Measurements from ENCODE around the gene NAALADL2.
A peak's percentile ranks its signal among the peaks of the same experiment; 100 is the strongest.
"Not testable (repeated sequence)": the region's sequence is repeated elsewhere in the genome, so short reads cannot be mapped to it uniquely, and the experiment has no call there.

The NAALADL2 gene

GRCh38 chr3:175077216-175077615, 218.1 kb downstream of the NAALADL2 start:
- DNase-seq: no peak

- no peak for DNase-seq
Observed at GRCh38 chr3:175082631-175083030, 223.5 kb downstream of the NAALADL2 start.

- not testable (repeated sequence) for DNase-seq
Observed at GRCh38 chr3:175087128-175087527, 228.0 kb downstream of the NAALADL2 start.

GRCh38 chr3:175088766-175089380, 229.7 kb downstream of the NAALADL2 start:
- DNase-seq: no peak

- no peak for DNase-seq
Observed at GRCh38 chr3:175091426-175092114, 232.4 kb downstream of the NAALADL2 start.

GRCh38 chr3:175093748-175094147, 234.6 kb downstream of the NAALADL2 start:
- DNase-seq: no peak

- DNase-seq: no peak
Observed at GRCh38 chr3:175094344-175094743, 235.2 kb downstream of the NAALADL2 start.

GRCh38 chr3:175098644-175099043, 239.5 kb downstream of the NAALADL2 start:
- DNase-seq: no peak

- DNase-seq: no peak
Observed at GRCh38 chr3:175102161-175102560, 243.0 kb downstream of the NAALADL2 start.

GRCh38 chr3:175103298-175103697, 244.2 kb downstream of the NAALADL2 start:
- no peak for DNase-seq

- DNase-seq: no peak
Observed at GRCh38 chr3:175105066-175105465, 245.9 kb downstream of the NAALADL2 start.

- no peak for DNase-seq
Observed at GRCh38 chr3:175107231-175107630, 248.1 kb downstream of the NAALADL2 start.

GRCh38 chr3:175107995-175108394, 248.9 kb downstream of the NAALADL2 start:
- DNase-seq: no peak

GRCh38 chr3:175108613-175109151, 249.5 kb downstream of the NAALADL2 start:
- no peak for DNase-seq

- DNase-seq: no peak
Observed at GRCh38 chr3:175111036-175111435, 251.9 kb downstream of the NAALADL2 start.

GRCh38 chr3:175118382-175118941, 259.3 kb downstream of the NAALADL2 start:
- no peak for DNase-seq

- DNase-seq: no peak
Observed at GRCh38 chr3:175121225-175121624, 262.1 kb downstream of the NAALADL2 start.

- no peak for DNase-seq
Observed at GRCh38 chr3:175127075-175127662, 268.0 kb downstream of the NAALADL2 start.

- no peak for DNase-seq
Observed at GRCh38 chr3:175129126-175129525, 270.0 kb downstream of the NAALADL2 start.

GRCh38 chr3:175129571-175129970, 270.4 kb downstream of the NAALADL2 start:
- DNase-seq: no peak

GRCh38 chr3:175131866-175132265, 272.7 kb downstream of the NAALADL2 start:
- DNase-seq: not testable (repeated sequence)

- DNase-seq: not testable (repeated sequence)
Observed at GRCh38 chr3:175132706-175133105, 273.6 kb downstream of the NAALADL2 start.

- DNase-seq: no peak
Observed at GRCh38 chr3:175144368-175144767, 285.2 kb downstream of the NAALADL2 start.

- DNase-seq: peak in 1 of 2 experiments; percentile 11
Observed at GRCh38 chr3:175146258-175146657, 287.1 kb downstream of the NAALADL2 start.

All from AML-193 (cell line).